Tibial nerve (tissue), 4 donors: ENCODE results near the gene ANXA11.
A peak's percentile ranks its signal among the peaks of the same experiment; 100 is the strongest.

Source experiments
- EP300 ChIP-seq, 2 donors: sonication (generic); formaldehyde crosslinking; IDR thresholded peaks; one replicate each; pipeline ENCODE4 v1.6.1; 2017; ENCODE audit warnings: antibody characterized with exemption in 2 of 2, mild to moderate bottlenecking in 1 of 2
- POLR2A ChIP-seq, 2 donors: fragments of 450-650 bp; IDR thresholded peaks; one replicate each; pipeline ENCODE4 v1.6.1; 2017; ENCODE audit warnings: antibody characterized with exemption in 2 of 2, mild to moderate bottlenecking in 2 of 2, moderate library complexity in 2 of 2
- TF ChIP-seq, protein P1 (sequence below), 5 experiments: fragments of 200-600 bp in 3 of 5; fragments of 450-650 bp in 2 of 5; sonication (generic) in 3 of 5; IDR thresholded peaks; one replicate each; pipeline ENCODE4 v1.5.1; 2016 to 2019; ENCODE audit warnings: antibody characterized with exemption in 5 of 5, mild to moderate bottlenecking in 3 of 5, moderate library complexity in 2 of 5

DNA sequence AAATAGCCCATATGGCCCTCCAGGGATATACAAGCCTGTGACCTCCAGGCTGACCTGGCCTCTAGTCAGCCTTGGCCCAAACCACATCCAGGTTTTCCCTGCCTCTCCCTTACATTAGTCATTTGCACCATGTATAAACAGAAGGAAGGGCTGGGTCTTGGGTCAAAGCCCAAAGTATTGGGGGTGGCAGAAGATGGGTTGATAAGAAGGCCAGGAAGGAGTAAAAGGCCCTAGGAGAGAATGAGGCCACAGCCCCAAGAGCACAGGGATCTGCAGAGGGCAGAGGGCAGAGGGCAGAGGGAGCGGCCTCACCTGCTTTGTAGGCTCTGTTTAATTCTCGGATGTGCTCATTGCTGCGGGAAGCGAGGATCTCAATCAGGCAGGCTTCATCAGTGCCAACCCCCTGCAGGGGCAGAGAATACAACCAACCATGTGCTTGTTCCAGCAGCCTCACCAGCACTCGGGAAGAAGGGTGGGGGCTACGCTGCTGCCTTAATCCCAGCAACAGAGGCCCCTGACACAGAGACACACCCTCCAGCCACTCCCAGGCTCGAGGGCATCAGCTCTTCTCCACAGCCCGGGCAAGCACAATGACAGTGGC, 41.5 kb downstream of the ANXA11 start:
- TF ChIP-seq, protein P1, sequence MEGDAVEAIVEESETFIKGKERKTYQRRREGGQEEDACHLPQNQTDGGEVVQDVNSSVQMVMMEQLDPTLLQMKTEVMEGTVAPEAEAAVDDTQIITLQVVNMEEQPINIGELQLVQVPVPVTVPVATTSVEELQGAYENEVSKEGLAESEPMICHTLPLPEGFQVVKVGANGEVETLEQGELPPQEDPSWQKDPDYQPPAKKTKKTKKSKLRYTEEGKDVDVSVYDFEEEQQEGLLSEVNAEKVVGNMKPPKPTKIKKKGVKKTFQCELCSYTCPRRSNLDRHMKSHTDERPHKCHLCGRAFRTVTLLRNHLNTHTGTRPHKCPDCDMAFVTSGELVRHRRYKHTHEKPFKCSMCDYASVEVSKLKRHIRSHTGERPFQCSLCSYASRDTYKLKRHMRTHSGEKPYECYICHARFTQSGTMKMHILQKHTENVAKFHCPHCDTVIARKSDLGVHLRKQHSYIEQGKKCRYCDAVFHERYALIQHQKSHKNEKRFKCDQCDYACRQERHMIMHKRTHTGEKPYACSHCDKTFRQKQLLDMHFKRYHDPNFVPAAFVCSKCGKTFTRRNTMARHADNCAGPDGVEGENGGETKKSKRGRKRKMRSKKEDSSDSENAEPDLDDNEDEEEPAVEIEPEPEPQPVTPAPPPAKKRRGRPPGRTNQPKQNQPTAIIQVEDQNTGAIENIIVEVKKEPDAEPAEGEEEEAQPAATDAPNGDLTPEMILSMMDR (IDR thresholded peaks at IDR 0.05): no peak
- no peak for TF ChIP-seq POLR2A (IDR thresholded peaks at IDR 0.05)
- TF ChIP-seq EP300 (IDR thresholded peaks at IDR 0.05): peak in 1 of 2 donors; percentile 65
